AG04450 (cell line): ENCODE measurements around the gene PIERCE2. TPM values are rescaled to one million over a fixed set of nuclear protein-coding genes. Genes with fewer than 3 reads are reported as not detected.
"Not testable (repeated sequence)": the region's sequence is repeated elsewhere in the genome, so short reads cannot be mapped to it uniquely, and the experiment has no call there.

Experiments
- CTCF ChIA-PET: fragments of 300-600, 350-600 bp; formaldehyde crosslinking; extraction: SDS; loops from one replicate; lab custom pipeline; 2022; ENCODE audit warnings: antibody characterized with exemption, inconsistent platforms; lab: Charles Lee
- POLR2A ChIA-PET: fragments of 350-600 bp; formaldehyde crosslinking; extraction: SDS; loops from one replicate; lab custom pipeline; 2021; ENCODE audit warnings: antibody characterized with exemption, inconsistent platforms; lab: Yijun Ruan, JAX
- DNase-seq: peaks from one replicate; pipeline ENCODE4 v3.0.0-alpha.2; 2011; ENCODE audit warnings: low read depth, low spot score
- H3K27ac ChIP-seq: one replicate; pipeline ENCODE4 v1.5.1; 2012; ENCODE audit warnings: low read depth, low read length, control low read depth
- H3K27me3 ChIP-seq: one replicate; pipeline ENCODE4 v1.6.0; 2012; ENCODE audit warnings: low read length; ENCODE audit not compliant: control insufficient read depth, insufficient read depth
- H3K4me3 ChIP-seq: 2 replicates; pipeline ENCODE4 v1.5.1; 2011; ENCODE audit warnings: mild to moderate bottlenecking, low read depth, low read length, control low read depth
- H3K9me3 ChIP-seq: 2 replicates; pipeline ENCODE4 v1.5.1; 2012; ENCODE audit warnings: low read length; ENCODE audit not compliant: control insufficient read depth, insufficient read depth
- polyA plus RNA-seq: library from polyadenylated mRNA; depleted of rRNA; stranded (reverse); fragments of >200 nt; gene quantifications from 2 replicates; pipeline ENCODE4 v1.2.3, GENCODE V29; 2011
- TF ChIP-seq, protein P1 (sequence below): IDR thresholded peaks from 2 replicates; pipeline ENCODE4 v1.5.1; 2011; ENCODE audit warnings: low read depth, low read length, control low read depth, inconsistent platforms

The PIERCE2 gene
- polyA plus RNA-seq, 1 experiment, result 3.0 TPM

DNA sequence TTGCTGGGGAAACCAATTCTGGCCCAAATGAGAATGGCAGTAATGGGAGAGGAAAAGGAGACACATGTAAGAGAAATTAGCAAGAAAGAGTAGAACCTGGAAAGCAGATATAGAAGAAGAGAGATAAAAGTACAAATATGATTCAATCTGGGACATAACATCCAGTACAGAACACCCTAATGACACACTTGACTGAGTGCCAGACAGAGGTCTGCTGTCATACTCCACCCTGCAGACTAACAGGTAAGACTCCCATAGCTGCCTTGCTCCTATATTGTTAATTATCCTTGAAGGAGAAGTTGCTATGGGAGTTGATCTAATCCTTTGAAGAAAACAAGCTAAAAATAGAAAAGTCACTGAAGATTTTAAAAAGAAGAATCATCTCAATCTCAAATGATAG, 21.3 kb upstream of the PIERCE2 start:
- TF ChIP-seq, protein P1, sequence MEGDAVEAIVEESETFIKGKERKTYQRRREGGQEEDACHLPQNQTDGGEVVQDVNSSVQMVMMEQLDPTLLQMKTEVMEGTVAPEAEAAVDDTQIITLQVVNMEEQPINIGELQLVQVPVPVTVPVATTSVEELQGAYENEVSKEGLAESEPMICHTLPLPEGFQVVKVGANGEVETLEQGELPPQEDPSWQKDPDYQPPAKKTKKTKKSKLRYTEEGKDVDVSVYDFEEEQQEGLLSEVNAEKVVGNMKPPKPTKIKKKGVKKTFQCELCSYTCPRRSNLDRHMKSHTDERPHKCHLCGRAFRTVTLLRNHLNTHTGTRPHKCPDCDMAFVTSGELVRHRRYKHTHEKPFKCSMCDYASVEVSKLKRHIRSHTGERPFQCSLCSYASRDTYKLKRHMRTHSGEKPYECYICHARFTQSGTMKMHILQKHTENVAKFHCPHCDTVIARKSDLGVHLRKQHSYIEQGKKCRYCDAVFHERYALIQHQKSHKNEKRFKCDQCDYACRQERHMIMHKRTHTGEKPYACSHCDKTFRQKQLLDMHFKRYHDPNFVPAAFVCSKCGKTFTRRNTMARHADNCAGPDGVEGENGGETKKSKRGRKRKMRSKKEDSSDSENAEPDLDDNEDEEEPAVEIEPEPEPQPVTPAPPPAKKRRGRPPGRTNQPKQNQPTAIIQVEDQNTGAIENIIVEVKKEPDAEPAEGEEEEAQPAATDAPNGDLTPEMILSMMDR, result no peak
- no peak overlapping the region for H3K27ac ChIP-seq
- ChIA-PET CTCF (interaction anchor here (0.6 to 1.8 kb wide), 2 partner anchors 47 to 48 kb away, joined by 3 to 5 read pairs; no protein-coding TSS in a partner anchor), POLR2A (no interaction called here)
- H3K27me3 ChIP-seq, result no peaks in the 10 kb centered on the region
- no peak overlapping the region for H3K4me3 ChIP-seq
- H3K9me3 ChIP-seq, result no peaks in the 10 kb centered on the region; the same call in 1 of the 2 replicates
- no peak for DNase-seq

DNA sequence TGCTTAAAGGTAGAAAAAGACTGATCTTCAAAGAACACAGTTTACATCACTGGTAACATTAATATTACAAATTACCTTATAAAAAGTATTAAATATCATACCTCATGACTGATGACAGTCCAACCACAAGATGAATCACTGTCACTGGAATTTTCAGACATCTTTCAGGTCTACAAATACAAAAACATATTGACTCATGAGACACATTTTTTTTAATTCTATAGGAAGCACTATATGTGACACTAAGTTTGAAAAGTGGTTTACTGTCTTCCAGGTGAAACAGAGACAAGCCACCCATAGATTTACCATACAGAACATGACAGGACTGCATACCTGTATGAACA, 19.1 kb upstream of the PIERCE2 start:
- ChIA-PET CTCF (interaction anchor here (0.7 to 1.5 kb wide), 3 partner anchors 19 to 70 kb away, joined by 3 to 4 read pairs (median 3); partner anchors contain the start of genes CCPG1 and PIERCE2), POLR2A (interaction anchor here (0.7 to 1.5 kb wide), 2 partner anchors 19 to 70 kb away, joined by 4 read pairs; partner anchors contain the start of genes CCPG1, PIERCE2, PIGB and PIGBOS1)
- Histone ChIP-seq H3K9me3 (no peaks in the 10 kb centered on the region; the same call in 1 of the 2 replicates), H3K27me3 (no peaks in the 10 kb centered on the region), H3K27ac (no peak overlapping the region), H3K4me3 (no peak overlapping the region)
- no peak for DNase-seq
- TF ChIP-seq, protein P1, result no peak

DNA sequence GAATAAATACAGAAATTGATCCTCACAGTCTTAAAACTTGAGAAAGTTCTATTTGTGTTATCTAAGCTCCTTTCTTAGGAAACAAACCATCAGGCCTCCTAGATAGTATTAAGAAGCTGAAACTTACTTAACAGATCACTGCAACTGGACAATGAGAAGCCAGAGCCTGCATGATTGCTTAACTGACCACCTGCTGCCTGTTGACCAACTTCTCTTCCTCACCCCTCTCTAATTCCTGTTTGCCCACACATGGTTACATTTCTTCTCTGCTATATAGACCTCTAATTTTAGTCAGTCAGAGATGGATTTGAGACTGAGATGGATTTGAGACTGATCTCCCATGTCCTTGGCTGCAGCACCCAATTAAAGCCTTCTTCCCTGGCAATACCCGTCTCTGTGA, 13.6 kb upstream of the PIERCE2 start:
- H3K4me3 ChIP-seq, result no peak overlapping the region
- TF ChIP-seq, protein P1, result no peak
- no peaks in the 10 kb centered on the region; the same call in 1 of the 2 replicates for H3K9me3 ChIP-seq
- DNase-seq, result no peak
- ChIA-PET CTCF (interaction anchor here (0.8 to 1.7 kb wide), 4 partner anchors 14 to 45 kb away, joined by 3 to 5 read pairs (median 4); partner anchors contain the start of genes CCPG1 and PIERCE2), POLR2A (no interaction called here)
- H3K27ac ChIP-seq, result no peak overlapping the region
- H3K27me3 ChIP-seq, result no peaks in the 10 kb centered on the region

DNA sequence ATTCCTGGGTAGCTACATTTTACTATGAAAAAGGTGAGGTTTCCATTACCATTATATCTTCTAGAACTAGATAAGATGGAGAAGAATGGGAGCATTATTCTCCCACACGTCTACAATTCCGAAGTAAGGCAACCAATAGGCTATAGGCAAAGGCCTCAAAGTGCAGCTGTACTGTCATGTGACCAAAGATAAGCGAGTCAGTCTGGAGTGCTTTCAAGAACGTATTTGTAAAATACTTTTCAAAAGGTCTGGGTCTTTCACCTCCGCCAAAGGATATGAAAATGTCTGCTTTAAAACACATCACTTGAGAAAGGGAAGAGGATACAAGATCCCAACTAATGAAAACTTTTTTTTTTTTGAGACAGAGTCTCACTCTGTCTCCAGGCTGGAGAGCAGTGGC, 10.1 kb upstream of the PIERCE2 start:
- POLR2A ChIA-PET, result no interaction called here

DNA sequence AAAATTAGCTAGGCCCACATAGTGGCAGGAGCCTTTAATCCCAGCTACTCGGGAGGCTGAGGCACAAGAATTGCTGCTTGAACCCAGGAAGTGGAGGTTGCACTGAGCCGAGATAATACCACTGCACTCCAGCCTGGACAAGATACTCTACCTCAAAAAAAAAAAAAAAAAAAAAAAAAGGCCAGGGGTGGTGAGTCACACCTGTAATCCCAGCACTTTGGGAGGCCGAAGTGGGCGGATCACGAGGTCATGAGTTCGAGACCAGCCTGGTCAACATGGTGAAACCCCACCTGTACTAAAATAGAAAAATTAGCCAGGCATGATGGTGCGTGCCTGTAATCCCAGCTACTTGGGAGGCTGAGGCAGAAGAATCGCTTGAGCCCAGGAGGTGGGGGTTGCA, 8.2 kb upstream of the PIERCE2 start:
- H3K27me3 ChIP-seq, H3K27ac ChIP-seq, DNase-seq, POLR2A ChIA-PET, H3K9me3 ChIP-seq, H3K4me3 ChIP-seq, CTCF ChIA-PET: not testable (repeated sequence)

More for the DNA sequence above, 10.1 kb upstream of the PIERCE2 start:
- Histone ChIP-seq H3K27ac (no peak overlapping the region), H3K27me3 (no peaks in the 10 kb centered on the region), H3K4me3 (no peak overlapping the region), H3K9me3 (no peaks in the 10 kb centered on the region)
- no peak for DNase-seq
- TF ChIP-seq, protein P1, result no peak
- CTCF ChIA-PET, result interaction anchor here (0.6 to 4.1 kb wide), 2 partner anchors 10 to 42 kb away, joined by 4 to 30 read pairs; partner anchors contain the start of genes CCPG1 and PIERCE2
